GM19324 (cell line): ENCODE measurements around the gene SS18.

Experiments used
- ATAC-seq: cut with Tn5 transposase; IDR thresholded peaks from one replicate; pipeline ENCODE4 v1.9.1; 2021; ENCODE audit warnings: mild to moderate bottlenecking, moderate library complexity; ENCODE audit not compliant: unreplicated experiment, low FRiP score

The SS18 gene

GRCh38 chr18:26004832-26005231 lies 85.6 kb downstream of the SS18 start:
- no peak for ATAC-seq

GRCh38 chr18:26003817-26004216 lies 86.6 kb downstream of the SS18 start:
- no peak for ATAC-seq

- no peak for ATAC-seq
Observed at GRCh38 chr18:26003356-26003755, 87.1 kb downstream of the SS18 start.

GRCh38 chr18:26002375-26002910 lies 88.0 kb downstream of the SS18 start:
- no peak for ATAC-seq

- ATAC-seq: no peak
Observed at GRCh38 chr18:25998461-25998860, 92.0 kb downstream of the SS18 start.

GRCh38 chr18:25992566-25992965 lies 97.8 kb downstream of the SS18 start:
- ATAC-seq: no peak

- no peak for ATAC-seq
Observed at GRCh38 chr18:25990473-25990872, 99.9 kb downstream of the SS18 start.

GRCh38 chr18:25985707-25986394 lies 104.6 kb downstream of the SS18 start:
- ATAC-seq: no peak

- ATAC-seq: no peak
Observed at GRCh38 chr18:25983730-25984129, 106.7 kb downstream of the SS18 start.

GRCh38 chr18:25982961-25983360 lies 107.5 kb downstream of the SS18 start:
- no peak for ATAC-seq

GRCh38 chr18:25982153-25982552 lies 108.3 kb downstream of the SS18 start:
- ATAC-seq: no peak

GRCh38 chr18:25979369-25980040 lies 110.9 kb downstream of the SS18 start:
- no peak for ATAC-seq

GRCh38 chr18:25976554-25976953 lies 113.9 kb downstream of the SS18 start:
- no peak for ATAC-seq

- no peak for ATAC-seq
Observed at GRCh38 chr18:25974630-25975077, 115.8 kb downstream of the SS18 start.
